Psoas muscle (tissue), 8 donors: ENCODE results near the gene MCRIP2. TPM values are rescaled to one million over a fixed set of nuclear protein-coding genes. Genes with fewer than 3 reads are reported as not detected.

Experiments used
- ATAC-seq, 4 donors: fragments of 200-7000 bp; cut with Tn5 transposase; one replicate each; pipeline ENCODE4 v1.9.1; 2020; ENCODE audit warnings: moderate library complexity in 3 of 4, mild to moderate bottlenecking in 2 of 4
- DNase-seq, 2 donors: peaks; one replicate each; pipeline ENCODE4 v3.0.0-alpha.2; 2020
- H3K27ac ChIP-seq: fragments of 200-600 bp; one replicate; pipeline ENCODE4 v1.8.0; 2022
- H3K27me3 ChIP-seq, 3 donors: fragments of 200-600 bp in 1 of 3; one replicate each; pipeline versions ENCODE4 v1.6.1 to v1.8.0; 2013 to 2022; ENCODE audit warnings: low read length in 2 of 3, mild to moderate bottlenecking in 2 of 3, moderate library complexity in 1 of 3; ENCODE audit not compliant: insufficient read depth in 3 of 3
- H3K36me3 ChIP-seq, 2 donors: fragments of 200-600 bp in 1 of 2; one replicate each; pipeline versions ENCODE4 v1.6.1 to v1.8.0; 2013 to 2022; ENCODE audit warnings: low read depth in 1 of 2, mild to moderate bottlenecking in 1 of 2, moderate library complexity in 1 of 2; ENCODE audit not compliant: insufficient read depth in 1 of 2
- H3K4me1 ChIP-seq: fragments of 200-600 bp; one replicate; pipeline ENCODE4 v1.8.0; 2022
- H3K4me3 ChIP-seq: fragments of 200-600 bp; one replicate; pipeline ENCODE4 v1.8.0; 2022; ENCODE audit warnings: mild to moderate bottlenecking
- H3K9me3 ChIP-seq: fragments of 200-600 bp; one replicate; pipeline ENCODE4 v1.8.0; 2022
- CTCF ChIP-seq: fragments of 200-600 bp; IDR thresholded peaks from one replicate; pipeline ENCODE4 v1.8.0; 2022; ENCODE audit warnings: antibody characterized with exemption
- WGBS, 3 donors: extraction: QIAGEN DNeasy Blood & Tissue Kit; methylation state at CpG; one replicate each; pipeline versions ENCODE4 v1.1.6 to v1.1.7; 2013; 5-methylcytosine and 5-hydroxymethylcytosine counted together
- intact Hi-C, 2 donors: fragments of 100-400 bp; cut with DNase I; formaldehyde crosslinking; loops; one replicate each; pipeline versions ENCODE4 v1.11.0 to v1.14.2; 2022
- polyA plus RNA-seq, 3 donors: library from polyadenylated mRNA; stranded (reverse); fragments of 200-250 nt; gene quantifications; one replicate each; pipeline ENCODE4 v1.2.3, GENCODE V29; 2013
- total RNA-seq, 4 donors: library from RNA; stranded (reverse); fragmentation: NEBNext Ultra II Directional in 2 of 4; extraction: Animal tissue kit (Norgen Biotek cat#: 25700) in 2 of 4; gene quantifications; one replicate each; pipeline versions ENCODE4 v1.2.1 to v1.2.4, GENCODE V29; 2021 to 2023
- donor health status: healthy with polysubstance abuse.
- donor health status: DM: no; HTN: no; CAD: no; lungs with moderate emphysema.
- donor health status: Bipolar disorder and iron deficiency.
- donor health status: healthy.
- donor health status: DM: yes; HTN: yes; CAD: no.
- donor health status: DM: no; HTN: no; CAD: no.
- donor health status: DM: no; HTN: no; CAD: no.
- donor health status: DM: yes; HTN: yes; CAD: no.

Gene MCRIP2
- total and polyA plus RNA-seq, 7 donors: 61.6 to 124 (median 80.2) TPM

- H3K27me3 ChIP-seq: no peaks in the 10 kb centered on the region
- ATAC-seq (no peak), DNase-seq (peak in 1 of 2 donors; percentile 45)
- no peak overlapping the region for H3K4me3 ChIP-seq
- 92 to 95% (median 94%) methylated on average over 35 to 37 of the region's 37 CpGs for WGBS, 3 donors
- TF ChIP-seq CTCF: no peak
- peaks cover 16% of the 10 kb centered on the region for H3K4me1 ChIP-seq
- H3K36me3 ChIP-seq: peaks cover 0 to 33% of the 10 kb centered on the region in 2 donors
- intact Hi-C loops: loop anchor here in 1 of 2 donors (5.0 kb wide), 1 partner anchor 33 kb away; the partner anchor contains the start of gene RAB40C
- no peaks in the 10 kb centered on the region for H3K9me3 ChIP-seq
- H3K27ac ChIP-seq: no peak overlapping the region
These were observed 16.3 kb upstream of the MCRIP2 start for GRCh38 chr16:625117-625976.

GRCh38 chr16:625977-626765 is 15.5 kb upstream of the MCRIP2 start:
- H3K36me3 ChIP-seq: peaks cover 0 to 33% of the 10 kb centered on the region in 2 donors
- peaks cover 24% of the 10 kb centered on the region for H3K4me1 ChIP-seq
- ATAC-seq: no peak
- H3K27me3 ChIP-seq: no peaks in the 10 kb centered on the region
- peak overlapping the region; percentile 68 for H3K27ac ChIP-seq
- peak in 1 of 2 donors; percentile 13 for DNase-seq
- H3K9me3 ChIP-seq: no peaks in the 10 kb centered on the region
- no peak overlapping the region for H3K4me3 ChIP-seq
- WGBS, 3 donors: 92 to 95% (median 94%) methylated on average over 24 to 35 of the region's 35 CpGs
- intact Hi-C loops: loop anchor here in 1 of 2 donors (5.0 kb wide), 1 partner anchor 34 kb away; the partner anchor contains the start of gene RAB40C
- TF ChIP-seq CTCF: no peak

GRCh38 chr16:626787-627453 is 14.7 kb upstream of the MCRIP2 start:
- DNase-seq: peak; percentile 74 to 80
- H3K4me3 ChIP-seq: no peak overlapping the region
- intact Hi-C loops: loop anchor here in 1 of 2 donors (5.0 kb wide), 1 partner anchor 35 kb away; the partner anchor contains the start of gene RAB40C

More at GRCh38 chr16:626787-627453, 14.7 kb upstream of the MCRIP2 start:
- no peaks in the 10 kb centered on the region for H3K27me3 ChIP-seq
- ATAC-seq: peak; percentile 68 to 87 (median 76)
- H3K36me3 ChIP-seq: peaks cover 0 to 33% of the 10 kb centered on the region in 2 donors
- TF ChIP-seq CTCF: no peak
- peak overlapping the region; percentile 68 for H3K27ac ChIP-seq
- 71 to 77% (median 74%) methylated on average over 29 of the region's 29 CpGs for WGBS, 3 donors
- peaks cover 25% of the 10 kb centered on the region for H3K4me1 ChIP-seq
- H3K9me3 ChIP-seq: no peaks in the 10 kb centered on the region
